IMR-90 (cell line): ENCODE results near the gene CFAP299. TPM values are rescaled to one million over a fixed set of nuclear protein-coding genes. Genes with fewer than 3 reads are reported as not detected.

Experiments
- ATAC-seq: fragments of 200-7000 bp; cut with Tn5 transposase; 2 replicates; pipeline ENCODE4 v1.9.1; 2020; ENCODE audit warnings: low read depth, mild to moderate bottlenecking, moderate library complexity
- BruUV-seq: library from RNA; stranded (reverse); fragments of 400-500 nt; replicated peaks from 2 replicates; lab custom pipeline; 2021; lab: Mats Ljungman, UMichigan
- CTCF ChIA-PET: fragments of 300-600 bp; formaldehyde crosslinking; extraction: SDS; loops from one replicate; lab custom pipeline; 2021; ENCODE audit warnings: antibody characterized with exemption; lab: Yijun Ruan, JAX
- POLR2A ChIA-PET: fragments of 300-600 bp; sonication (Branson Sonifier 250); formaldehyde crosslinking; loops from one replicate; lab custom pipeline; 2022; ENCODE audit warnings: antibody characterized with exemption; ENCODE audit not compliant: unreplicated experiment; lab: Charles Lee
- DNase-seq: peaks from one replicate; pipeline ENCODE4 v3.0.0; 2013
- H2AFZ ChIP-seq: replicated peaks from 2 replicates; pipeline ENCODE3; 2013; ENCODE audit warnings: low read length, mild to moderate bottlenecking; ENCODE audit not compliant: poor library complexity
- H2AK5ac ChIP-seq: 2 replicates; pipeline ENCODE4 v1.6.1; 2013; ENCODE audit warnings: low read depth, low read length, inconsistent platforms
- H2AK9ac ChIP-seq: replicated peaks from 2 replicates; pipeline ENCODE3; 2013; ENCODE audit warnings: mild to moderate bottlenecking, low read depth, low read length, moderate library complexity; ENCODE audit not compliant: poor library complexity
- H2BK120ac ChIP-seq: 2 replicates; pipeline ENCODE4 v1.6.1; 2013; ENCODE audit warnings: low read depth, low read length, inconsistent platforms
- H2BK15ac ChIP-seq: 3 replicates; pipeline ENCODE4 v1.6.1; 2013; ENCODE audit warnings: low read depth, low read length, inconsistent platforms
- H2BK20ac ChIP-seq: 2 replicates; pipeline ENCODE4 v1.6.1; 2013; ENCODE audit warnings: low read depth, mild to moderate bottlenecking, inconsistent platforms, low read length, moderate library complexity
- H2BK5ac ChIP-seq: 2 replicates; pipeline ENCODE4 v1.6.1; 2013; ENCODE audit warnings: mild to moderate bottlenecking, low read depth, low read length, inconsistent platforms; ENCODE audit not compliant: poor library complexity, severe bottlenecking
- H3K14ac ChIP-seq: replicated peaks from 2 replicates; pipeline ENCODE4 v1.6.1; 2013; ENCODE audit warnings: low read depth, low read length, inconsistent platforms
- H3K18ac ChIP-seq: 2 replicates; pipeline ENCODE4 v1.6.1; 2013; ENCODE audit warnings: low read depth, low read length, control low read depth
- H3K23ac ChIP-seq: 2 replicates; pipeline ENCODE4 v1.6.1; 2013; ENCODE audit warnings: low read depth, low read length, inconsistent platforms
- H3K27ac ChIP-seq: 2 replicates; pipeline ENCODE4 v1.5.1; 2013; ENCODE audit warnings: mild to moderate bottlenecking, control low read depth, low read length; ENCODE audit not compliant: insufficient read depth
- H3K27me3 ChIP-seq: 2 replicates; pipeline ENCODE4 v1.6.1; 2013; ENCODE audit warnings: low read length; ENCODE audit not compliant: control insufficient read depth, insufficient read depth
- H3K36me3 ChIP-seq: 2 replicates; pipeline ENCODE4 v1.6.1; 2013; ENCODE audit warnings: low read length, mixed read lengths; ENCODE audit not compliant: control insufficient read depth, insufficient read depth
- H3K4ac ChIP-seq: 2 replicates; pipeline ENCODE4 v1.6.1; 2013; ENCODE audit warnings: low read depth, low read length, inconsistent platforms
- H3K4me1 ChIP-seq: 2 replicates; pipeline ENCODE4 v1.6.1; 2013; ENCODE audit warnings: low read length, mixed read lengths; ENCODE audit not compliant: control insufficient read depth, insufficient read depth
- H3K4me2 ChIP-seq: 2 replicates; pipeline ENCODE4 v1.6.1; 2013; ENCODE audit warnings: low read depth, mild to moderate bottlenecking, control low read depth, low read length, moderate library complexity
- H3K4me3 ChIP-seq: 2 replicates; pipeline ENCODE4 v1.5.1; 2013; ENCODE audit warnings: low read depth, mild to moderate bottlenecking, control low read depth, low read length, moderate library complexity; ENCODE audit not compliant: insufficient read depth
- H3K56ac ChIP-seq: 2 replicates; pipeline ENCODE4 v1.6.1; 2013; ENCODE audit warnings: low read length, inconsistent platforms; ENCODE audit not compliant: insufficient read depth; ENCODE audit errors: extremely low read depth
- H3K79me1 ChIP-seq, 2 experiments: 2 replicates each; pipeline ENCODE4 v1.6.1; 2013; ENCODE audit warnings: low read length in 2 of 2, inconsistent platforms in 1 of 2, low read depth in 1 of 2
- H3K9ac ChIP-seq: 2 replicates; pipeline ENCODE4 v1.6.1; 2013; ENCODE audit warnings: low read depth, low read length, control low read depth
- H3K9me1 ChIP-seq: 2 replicates; pipeline ENCODE4 v1.6.1; 2013; ENCODE audit warnings: low read length, inconsistent platforms; ENCODE audit not compliant: insufficient read depth
- H3K9me3 ChIP-seq: 2 replicates; pipeline ENCODE4 v1.6.1; 2013; ENCODE audit warnings: low read length; ENCODE audit not compliant: control insufficient read depth, insufficient read depth
- H4K20me1 ChIP-seq: 2 replicates; pipeline ENCODE4 v1.6.1; 2013; ENCODE audit warnings: low read length, inconsistent platforms; ENCODE audit not compliant: insufficient read depth
- H4K5ac ChIP-seq: 2 replicates; pipeline ENCODE4 v1.6.1; 2013; ENCODE audit warnings: mild to moderate bottlenecking, low read depth, low read length, control low read depth
- H4K8ac ChIP-seq, 2 experiments: 2 replicates each; pipeline ENCODE4 v1.6.1; 2013; ENCODE audit warnings: low read depth in 2 of 2, low read length in 2 of 2, control low read depth in 1 of 2, inconsistent platforms in 1 of 2
- H4K91ac ChIP-seq: 2 replicates; pipeline ENCODE4 v1.6.1; 2013; ENCODE audit warnings: low read depth, low read length, inconsistent platforms; ENCODE audit not compliant: insufficient read depth
- BHLHE40 ChIP-seq: fragments of 150-350 bp; IDR thresholded peaks from 2 replicates; pipeline ENCODE4 v1.6.1; 2016; ENCODE audit warnings: mild to moderate bottlenecking, low read depth, low read length
- CHD1 ChIP-seq: IDR thresholded peaks from 2 replicates; pipeline ENCODE4 v1.6.1; 2012; ENCODE audit warnings: low read depth, low read length, improper control_type of control experiment
- FOS ChIP-seq: fragments of 150-350 bp; IDR thresholded peaks from 2 replicates; pipeline ENCODE4 v1.6.1; 2016; ENCODE audit warnings: low read depth, low read length
- MAFK ChIP-seq: IDR thresholded peaks from 2 replicates; pipeline ENCODE4 v1.6.1; 2012; ENCODE audit warnings: low read depth, low read length, improper control_type of control experiment
- MAZ ChIP-seq: IDR thresholded peaks from 2 replicates; pipeline ENCODE4 v1.6.1; 2012; ENCODE audit warnings: low read depth, mild to moderate bottlenecking, low read length, improper control_type of control experiment, moderate library complexity, borderline replicate concordance
- MXI1 ChIP-seq: IDR thresholded peaks from 2 replicates; pipeline ENCODE4 v1.6.1; 2012; ENCODE audit warnings: low read depth, mild to moderate bottlenecking, low read length, moderate library complexity, borderline replicate concordance
- POLR2A ChIP-seq: IDR thresholded peaks from 2 replicates; pipeline ENCODE4 v1.6.1; 2012; ENCODE audit warnings: mild to moderate bottlenecking, low read depth, low read length
- RCOR1 ChIP-seq: IDR thresholded peaks from 2 replicates; pipeline ENCODE4 v1.6.1; 2012; ENCODE audit warnings: mild to moderate bottlenecking, low read length, improper control_type of control experiment; ENCODE audit not compliant: insufficient replicate concordance
- RFX5 ChIP-seq: IDR thresholded peaks from 2 replicates; pipeline ENCODE4 v1.8.0; 2012; ENCODE audit warnings: low read depth, mild to moderate bottlenecking, low read length, moderate library complexity
- SMC3 ChIP-seq: fragments of 150-350 bp; IDR thresholded peaks from 2 replicates; pipeline ENCODE4 v1.6.1; 2016; ENCODE audit warnings: low read depth, mild to moderate bottlenecking, antibody characterized with exemption, low read length, moderate library complexity
- WGBS, 2 experiments: methylation state at CpG; one replicate each; pipeline versions ENCODE4 v1.1.5 to v1.1.7; 2013; ENCODE audit warnings: missing lambda C conversion rate in 2 of 2; ENCODE audit not compliant: insufficient read length in 1 of 2; ENCODE audit errors: extremely low coverage in 2 of 2; 5-methylcytosine and 5-hydroxymethylcytosine counted together
- dilution Hi-C: fragments of 300-500 bp; cut with HindIII; formaldehyde crosslinking; loops from one replicate; pipeline ENCODE4 v1.14.3; 2018; ENCODE audit warnings: low sequenced_read_pairs; ENCODE audit not compliant: unreplicated experiment
- in situ Hi-C: fragments of 300-500 bp; cut with MboI; formaldehyde crosslinking; loops from 3 replicates; pipeline ENCODE4 v1.14.3; 2019; ENCODE audit warnings: low sequenced_read_pairs, inconsistent platforms, mixed read lengths
- intact Hi-C: fragments of 100-400 bp; cut with micrococcal nuclease; formaldehyde crosslinking; loops from 2 replicates; pipeline ENCODE4 v1.10.0; 2022
- polyA plus RNA-seq, 3 experiments: library from polyadenylated mRNA; depleted of rRNA; stranded (reverse); fragments of >200 nt; gene quantifications; 2 replicates each; pipeline ENCODE4 v1.2.3, GENCODE V29; 2012; ENCODE audit warnings: low replicate concordance in 1 of 3
- total RNA-seq: library from RNA; depleted of rRNA; stranded (reverse); fragments of >200 nt; gene quantifications from 2 replicates; pipeline ENCODE4 v1.2.3, GENCODE V29; 2012

CFAP299 gene
- total and polyA plus RNA-seq, 2 of the 4 experiments (the other 2 are of a cell fraction): 1.0 to 1.1 TPM

- H3K4ac ChIP-seq: no peak overlapping the region
- TF ChIP-seq CHD1 (no peak), BHLHE40 (no peak), MAZ (no peak), MAFK (no peak), RCOR1 (no peak), FOS (no peak), POLR2A (no peak), RFX5 (no peak), MXI1 (no peak), SMC3 (no peak)
- H2AK5ac ChIP-seq: no peak overlapping the region
- no peak overlapping the region for H3K56ac ChIP-seq
- no peak overlapping the region for H3K18ac ChIP-seq
- DNase-seq: no peak
- no peak overlapping the region for H2BK20ac ChIP-seq
- no peak overlapping the region for H2BK15ac ChIP-seq
- no peaks in the 10 kb centered on the region for H4K20me1 ChIP-seq
- ChIA-PET POLR2A (no interaction called here), CTCF (no interaction called here)
- no peak overlapping the region for H3K14ac ChIP-seq
- dilution Hi-C loops (no loop called here), intact Hi-C loops (no loop called here), in situ Hi-C loops (no loop called here)
- H3K27ac ChIP-seq: no peak overlapping the region
- H3K4me1 ChIP-seq: no peaks in the 10 kb centered on the region
- no peak overlapping the region for H3K4me2 ChIP-seq
- H3K4me3 ChIP-seq: no peak overlapping the region
- no peaks in the 10 kb centered on the region for H3K27me3 ChIP-seq
- H4K8ac ChIP-seq: no peak overlapping the region
- no peak overlapping the region for H3K9ac ChIP-seq
- H3K9me1 ChIP-seq: no peaks in the 10 kb centered on the region
- H3K9me3 ChIP-seq: no peaks in the 10 kb centered on the region
- no peak overlapping the region for H2BK5ac ChIP-seq
- H4K91ac ChIP-seq: no peak overlapping the region
- no peaks in the 10 kb centered on the region for H3K36me3 ChIP-seq
- H4K5ac ChIP-seq: no peak overlapping the region
- WGBS, 2 experiments: no CpG with 5 or more reads among the region's 1 CpG
- H3K79me1 ChIP-seq: no peaks in the 10 kb centered on the region
- H3K23ac ChIP-seq: no peak overlapping the region
- no peak overlapping the region for H2BK120ac ChIP-seq
- no peak for ATAC-seq
- H2AK9ac ChIP-seq: no peak overlapping the region
- H2AFZ ChIP-seq: no peak overlapping the region
- BruUV-seq: no TSS peak
Measured at GRCh38 chr4:80726471-80726870, 390.9 kb downstream of the CFAP299 start.
